OCI-LY7 (cell line): ENCODE data around the gene RNASEH1. TPM values are rescaled to one million over a fixed set of nuclear protein-coding genes. Genes with fewer than 3 reads are reported as not detected.
A peak's percentile ranks its signal among the peaks of the same experiment; 100 is the strongest.

Experiments used
- BruUV-seq: library from RNA; stranded (reverse); fragments of 400-500 nt; replicated peaks from 2 replicates; lab custom pipeline; 2021; lab: Mats Ljungman, UMichigan
- CTCF ChIA-PET: fragments of 300-600 bp; sonication (Branson Sonifier 250); formaldehyde crosslinking; loops from one replicate; lab custom pipeline; 2022; ENCODE audit warnings: antibody characterized with exemption; ENCODE audit not compliant: unreplicated experiment; lab: Charles Lee
- POLR2A ChIA-PET: fragments of 300-600 bp; sonication (Branson Sonifier 250); formaldehyde crosslinking; loops from one replicate; lab custom pipeline; 2022; ENCODE audit warnings: antibody characterized with exemption; lab: Charles Lee
- DNase-seq: peaks from one replicate; pipeline ENCODE4 v3.0.0-alpha.2; 2015; ENCODE audit warnings: low spot score
- H2AFZ ChIP-seq: fragments of 200-600 bp; sonication (generic), shearing (Covaris generic); 2 replicates; pipeline ENCODE4 v1.6.1; 2014; ENCODE audit warnings: mild to moderate bottlenecking, antibody characterized with exemption, low read length, moderate library complexity
- H3K27ac ChIP-seq: fragments of 200-600 bp; sonication (generic); 2 replicates; pipeline ENCODE4 v1.5.1; 2014; ENCODE audit warnings: mixed run types, low read depth, mild to moderate bottlenecking, moderate library complexity, low read length, inconsistent platforms; ENCODE audit not compliant: poor library complexity, severe bottlenecking
- H3K36me3 ChIP-seq: fragments of 200-600 bp; sonication (generic); 2 replicates; pipeline ENCODE4 v1.6.1; 2014; ENCODE audit warnings: mild to moderate bottlenecking, antibody characterized with exemption, low read length, moderate library complexity, mixed read lengths; ENCODE audit not compliant: insufficient read depth
- H3K4me1 ChIP-seq: fragments of 200-600 bp; sonication (generic); 2 replicates; pipeline ENCODE4 v1.5.1; 2014; ENCODE audit warnings: mild to moderate bottlenecking, low read length; ENCODE audit not compliant: insufficient read depth, poor library complexity, severe bottlenecking
- H3K4me2 ChIP-seq: fragments of 200-600 bp; sonication (generic); 2 replicates; pipeline ENCODE4 v1.6.1; 2014; ENCODE audit warnings: mild to moderate bottlenecking, low read length
- H3K4me3 ChIP-seq: fragments of 200-600 bp; sonication (generic); 2 replicates; pipeline ENCODE4 v1.5.1; 2014; ENCODE audit warnings: mild to moderate bottlenecking, low read depth, low read length; ENCODE audit not compliant: poor library complexity, severe bottlenecking
- H3K79me2 ChIP-seq: fragments of 200-600 bp; sonication (generic); 2 replicates; pipeline ENCODE4 v1.6.1; 2016; ENCODE audit warnings: low read depth, mild to moderate bottlenecking, low read length, moderate library complexity, mixed read lengths; ENCODE audit not compliant: insufficient read depth
- H3K9me2 ChIP-seq: fragments of 200-600 bp; sonication (generic); 2 replicates; pipeline ENCODE4 v1.6.1; 2016; ENCODE audit warnings: mild to moderate bottlenecking, low read length, mixed read lengths; ENCODE audit not compliant: insufficient read depth
- H3K9me3 ChIP-seq: fragments of 200-600 bp; sonication (generic); 2 replicates; pipeline ENCODE4 v1.6.1; 2014; ENCODE audit warnings: mild to moderate bottlenecking, mixed run types, low read length, mixed read lengths
- H4K20me1 ChIP-seq: fragments of 200-600 bp; sonication (generic); 2 replicates; pipeline ENCODE4 v1.6.1; 2014; ENCODE audit warnings: mild to moderate bottlenecking, antibody characterized with exemption, low read length, moderate library complexity, mixed read lengths; ENCODE audit not compliant: insufficient read depth
- EZH2phosphoT487 ChIP-seq: fragments of 200-600 bp; sonication (generic); IDR thresholded peaks from 2 replicates; pipeline ENCODE4 v1.6.1; 2018; ENCODE audit warnings: low read depth, borderline replicate concordance, mild to moderate bottlenecking, mixed run types, antibody characterized with exemption, low read length, moderate library complexity, mixed read lengths
- intact Hi-C: fragments of 100-400 bp; cut with micrococcal nuclease; formaldehyde crosslinking; loops from one replicate; pipeline ENCODE4 v1.10.0; 2022; ENCODE audit not compliant: unreplicated experiment
- total RNA-seq, 2 experiments: library from RNA; depleted of rRNA in 1 of 2; stranded (reverse); fragments of >200 nt in 1 of 2; shearing (Covaris generic) in 1 of 2; gene quantifications; 2 replicates each; pipeline ENCODE4 v1.2.3, GENCODE V29; 2014 to 2022
- TF ChIP-seq, protein P1 (sequence below): fragments of 200-600 bp; sonication (generic); conservative IDR thresholded peaks from 2 replicates; pipeline ENCODE4 v1.5.1; 2014; ENCODE audit warnings: mild to moderate bottlenecking, antibody characterized with exemption, low read length, moderate library complexity, mixed read lengths

Gene RNASEH1
- total RNA-seq, 2 experiments from 2014 or later: 35.7 to 48.2 TPM

DNA sequence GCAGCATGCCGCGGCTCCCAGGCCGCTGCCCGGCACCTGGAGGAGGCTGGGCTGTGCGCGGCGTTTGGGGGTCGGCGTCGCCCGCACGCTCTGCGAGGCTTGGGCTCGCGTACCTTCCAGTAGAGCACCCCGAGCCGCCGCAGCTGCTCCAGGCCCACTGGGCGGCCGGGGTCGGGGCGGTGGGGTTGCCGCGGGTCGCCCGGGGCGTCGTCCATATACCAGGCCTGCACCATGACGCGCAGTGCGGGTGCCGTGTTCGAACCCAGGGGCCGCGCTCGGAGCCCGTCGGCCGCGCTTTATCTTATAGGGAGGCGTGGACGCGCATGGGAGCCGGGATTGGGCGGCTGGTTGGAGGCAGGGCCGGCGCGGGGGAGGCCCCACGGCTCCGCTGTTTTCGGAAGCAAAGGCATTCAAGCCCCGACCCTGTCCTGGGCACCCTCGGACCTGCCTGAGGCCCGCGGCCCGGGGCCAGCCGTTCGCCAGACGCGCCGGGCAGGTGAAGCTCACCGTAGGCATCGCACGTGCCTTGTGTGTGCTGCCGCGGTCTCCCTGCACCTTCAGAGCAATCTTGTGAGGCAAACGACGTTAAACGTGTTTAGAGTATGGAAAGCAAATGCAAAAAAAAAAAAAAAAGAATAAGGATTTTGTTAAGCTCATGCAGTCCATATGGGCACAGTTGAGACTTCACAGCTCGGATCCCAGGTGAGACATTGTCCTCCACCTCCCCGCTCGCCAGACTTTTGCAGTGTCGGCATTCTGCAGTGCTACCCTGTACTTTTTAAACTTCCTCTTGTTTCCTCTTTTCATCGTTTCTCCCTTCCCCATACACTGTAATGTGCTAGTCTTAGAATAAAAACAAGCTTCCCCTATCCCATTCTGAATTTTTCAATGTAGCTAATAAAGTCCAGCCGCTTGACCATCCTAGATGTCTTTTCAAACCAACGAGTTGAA is 38.6 kb downstream of the RNASEH1 start, which contains the start of gene ADI1:
TSS of gene ADI1 (minus strand) at position 277 of the 951 bp plus-strand sequence. CDS start at position 233, 44 bp downstream.
- H3K9me3 ChIP-seq: peaks cover 5% of the 10 kb centered on the region; the same call in 1 of the 2 replicates
- H3K4me2 ChIP-seq: peak within 1 kb of the TSS; percentile 91
- H3K4me1 ChIP-seq: peaks cover 19% of the 10 kb centered on the region
- BruUV-seq: no TSS peak
- H3K4me3 ChIP-seq: peak within 1 kb of the TSS; percentile 81
- TF ChIP-seq, protein P1, sequence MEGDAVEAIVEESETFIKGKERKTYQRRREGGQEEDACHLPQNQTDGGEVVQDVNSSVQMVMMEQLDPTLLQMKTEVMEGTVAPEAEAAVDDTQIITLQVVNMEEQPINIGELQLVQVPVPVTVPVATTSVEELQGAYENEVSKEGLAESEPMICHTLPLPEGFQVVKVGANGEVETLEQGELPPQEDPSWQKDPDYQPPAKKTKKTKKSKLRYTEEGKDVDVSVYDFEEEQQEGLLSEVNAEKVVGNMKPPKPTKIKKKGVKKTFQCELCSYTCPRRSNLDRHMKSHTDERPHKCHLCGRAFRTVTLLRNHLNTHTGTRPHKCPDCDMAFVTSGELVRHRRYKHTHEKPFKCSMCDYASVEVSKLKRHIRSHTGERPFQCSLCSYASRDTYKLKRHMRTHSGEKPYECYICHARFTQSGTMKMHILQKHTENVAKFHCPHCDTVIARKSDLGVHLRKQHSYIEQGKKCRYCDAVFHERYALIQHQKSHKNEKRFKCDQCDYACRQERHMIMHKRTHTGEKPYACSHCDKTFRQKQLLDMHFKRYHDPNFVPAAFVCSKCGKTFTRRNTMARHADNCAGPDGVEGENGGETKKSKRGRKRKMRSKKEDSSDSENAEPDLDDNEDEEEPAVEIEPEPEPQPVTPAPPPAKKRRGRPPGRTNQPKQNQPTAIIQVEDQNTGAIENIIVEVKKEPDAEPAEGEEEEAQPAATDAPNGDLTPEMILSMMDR: no peak
- TF ChIP-seq EZH2phosphoT487: no peak
- POLR2A ChIA-PET: interaction anchor here (0.6 to 1.8 kb wide), 13 partner anchors 12 to 117 kb away, joined by 3 to 19 read pairs (median 4); partner anchors contain the start of gene RNASEH1
- no peaks in the 10 kb centered on the region for H3K9me2 ChIP-seq
- peaks cover 24% of the 10 kb centered on the region for H3K36me3 ChIP-seq
- CTCF ChIA-PET: interaction anchor here (0.6 to 0.8 kb wide), 5 partner anchors 24 to 147 kb away, joined by 4 to 5 read pairs (median 4); no protein-coding TSS in a partner anchor
- peak within 1 kb of the TSS; percentile 60 for H2AFZ ChIP-seq
- peaks cover 14% of the 10 kb centered on the region; the same call in 1 of the 2 replicates for H3K79me2 ChIP-seq
- H4K20me1 ChIP-seq: no peaks in the 10 kb centered on the region
- H3K27ac ChIP-seq: peak within 1 kb of the TSS; percentile 60
- peak; percentile 77 for DNase-seq
- intact Hi-C loops: loop anchor here (1.0 to 5.0 kb wide), 4 partner anchors 39 to 142 kb away; partner anchors contain the start of genes EIPR1, RNASEH1, RPS7 and TRAPPC12

GRCh38 chr2:3518496-3519254 is 39.5 kb downstream of the RNASEH1 start:
- DNase-seq: peak; percentile 97
- TF ChIP-seq, protein P1: no peak
- no peak for TF ChIP-seq EZH2phosphoT487
- intact Hi-C loops: loop anchor here (1.0 to 5.0 kb wide), 4 partner anchors 40 to 141 kb away; partner anchors contain the start of genes EIPR1, RNASEH1, RPS7 and TRAPPC12
- peaks cover 14% of the 10 kb centered on the region; the same call in 1 of the 2 replicates for H3K79me2 ChIP-seq
- peaks cover 33% of the 10 kb centered on the region for H3K36me3 ChIP-seq
- BruUV-seq: no TSS peak
- H3K4me3 ChIP-seq: peak overlapping the region; percentile 81
- H3K4me2 ChIP-seq: peak overlapping the region; percentile 91
- H3K9me2 ChIP-seq: no peaks in the 10 kb centered on the region
- H3K9me3 ChIP-seq: peaks cover 5% of the 10 kb centered on the region; the same call in 1 of the 2 replicates
- peak overlapping the region; percentile 60 for H3K27ac ChIP-seq
- POLR2A ChIA-PET: interaction anchor here (0.7 to 1.8 kb wide), 6 partner anchors 19 to 259 kb away, joined by 3 to 19 read pairs (median 4); no protein-coding TSS in a partner anchor
- peak overlapping the region; percentile 60; the same call in 1 of the 2 replicates for H2AFZ ChIP-seq
- peaks cover 26% of the 10 kb centered on the region for H3K4me1 ChIP-seq
- CTCF ChIA-PET: interaction anchor here (0.6 to 1.7 kb wide), 3 partner anchors 23 to 134 kb away, joined by 3 to 4 read pairs (median 4); no protein-coding TSS in a partner anchor
- no peaks in the 10 kb centered on the region for H4K20me1 ChIP-seq
